Measurements from ENCODE around the gene CCDC134.
A peak's percentile ranks its signal among the peaks of the same experiment; 100 is the strongest.

Gene CCDC134

GRCh38 chr22:41831383-41831782 is 30.9 kb downstream of the CCDC134 start (continued):
- TF ChIP-seq, protein P1, sequence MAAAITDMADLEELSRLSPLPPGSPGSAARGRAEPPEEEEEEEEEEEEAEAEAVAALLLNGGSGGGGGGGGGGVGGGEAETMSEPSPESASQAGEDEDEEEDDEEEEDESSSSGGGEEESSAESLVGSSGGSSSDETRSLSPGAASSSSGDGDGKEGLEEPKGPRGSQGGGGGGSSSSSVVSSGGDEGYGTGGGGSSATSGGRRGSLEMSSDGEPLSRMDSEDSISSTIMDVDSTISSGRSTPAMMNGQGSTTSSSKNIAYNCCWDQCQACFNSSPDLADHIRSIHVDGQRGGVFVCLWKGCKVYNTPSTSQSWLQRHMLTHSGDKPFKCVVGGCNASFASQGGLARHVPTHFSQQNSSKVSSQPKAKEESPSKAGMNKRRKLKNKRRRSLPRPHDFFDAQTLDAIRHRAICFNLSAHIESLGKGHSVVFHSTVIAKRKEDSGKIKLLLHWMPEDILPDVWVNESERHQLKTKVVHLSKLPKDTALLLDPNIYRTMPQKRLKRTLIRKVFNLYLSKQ (tag by site-specific recombination; IDR thresholded peaks at IDR 0.05; ENCODE audit: borderline replicate concordance), result no peak
- TF ChIP-seq ZNF274 (IDR thresholded peaks at IDR 0.05; ENCODE audit: low read length) (no peak), ZNF274 (tag by site-specific recombination; IDR thresholded peaks at IDR 0.05; ENCODE audit: borderline replicate concordance) (no peak), IKZF3 (tag by site-specific recombination; IDR thresholded peaks at IDR 0.05) (no peak), ZNF558 (tag by site-specific recombination; IDR thresholded peaks at IDR 0.05) (no peak), ZNF658 (tag by site-specific recombination; IDR thresholded peaks at IDR 0.05) (no peak), ZNF529 (tag by site-specific recombination; IDR thresholded peaks at IDR 0.05; ENCODE audit: insufficient replicate concordance) (no peak), ZSCAN5A (tag by site-specific recombination; IDR thresholded peaks at IDR 0.05) (no peak)

- ChIA-PET POLR2A (interaction anchor here (0.6 to 1.6 kb wide), 18 partner anchors 10 to 315 kb away, joined by 3 to 35 read pairs (median 4); partner anchors contain the start of genes CCDC134, CENPM, MEI1 and PMM1), CTCF (interaction anchor here (0.5 to 4.0 kb wide), 9 partner anchors 14 to 165 kb away, joined by 3 to 19 read pairs (median 4); no protein-coding TSS in a partner anchor)
- H3K9me3 ChIP-seq (ENCODE audit: control insufficient read depth, insufficient read depth, low read depth, low read length), result no peaks in the 10 kb centered on the region
- TF ChIP-seq ZNF792 (tag by site-specific recombination; IDR thresholded peaks at IDR 0.05) (no peak), ZBTB20 (tag by site-specific recombination; IDR thresholded peaks at IDR 0.05) (peak; percentile 99), ZNF324 (tag by site-specific recombination; IDR thresholded peaks at IDR 0.05) (peak; percentile 38; the same call in 1 of the 2 replicates), ZNF580 (tag by site-specific recombination; IDR thresholded peaks at IDR 0.05) (peak; percentile 64; the same call in 1 of the 2 replicates), ZNF623 (tag by site-specific recombination; IDR thresholded peaks at IDR 0.05) (no peak), ZNF350 (tag by site-specific recombination; IDR thresholded peaks at IDR 0.05) (no peak), ZNF639 (tag by site-specific recombination; IDR thresholded peaks at IDR 0.05) (no peak; the same call in 1 of the 2 replicates), ZNF785 (tag by site-specific recombination; IDR thresholded peaks at IDR 0.05) (no peak), ZSCAN30 (tag by site-specific recombination; IDR thresholded peaks at IDR 0.05) (0 out of 2 replicates have a peak, but pooled peaks have one; percentile 19), ZNF600 (tag by site-specific recombination; IDR thresholded peaks at IDR 0.05) (0 out of 2 replicates have a peak, but pooled peaks have one; percentile 78), ZNF132 (tag by site-specific recombination; IDR thresholded peaks at IDR 0.05; ENCODE audit: borderline replicate concordance) (no peak), ZNF777 (tag by site-specific recombination; IDR thresholded peaks at IDR 0.05; ENCODE audit: borderline replicate concordance) (no peak), ZNF664 (tag by site-specific recombination; IDR thresholded peaks at IDR 0.05) (peak; percentile 41; the same call in 1 of the 2 replicates), YY1 (tag by site-specific recombination; IDR thresholded peaks at IDR 0.05) (no peak)
- H3K36me3 ChIP-seq (ENCODE audit: control insufficient read depth in 2 of 2, insufficient read depth in 1 of 2, low read length in 2 of 2), result peaks cover 7 to 13% of the 10 kb centered on the region in 2 experiments
- peak overlapping the region; percentile 50 for H3K4me3 ChIP-seq (ENCODE audit: low read depth, low read length)
- peak overlapping the region; percentile 87 for H3K27ac ChIP-seq (ENCODE audit: extremely low read depth, low read depth, low read length)
- peaks cover 3% of the 10 kb centered on the region; the same call in 1 of the 2 replicates for H3K4me1 ChIP-seq (ENCODE audit: control insufficient read depth, insufficient read depth, low read length)
These were observed 31.5 kb downstream of the CCDC134 start for GRCh38 chr22:41831828-41832552.

Data from HEK293 (cell line).